CD4-positive, alpha-beta memory T cell (primary cell): Measurements from ENCODE around the gene ARHGAP12. TPM values are rescaled to one million over a fixed set of nuclear protein-coding genes. Genes with fewer than 3 reads are reported as not detected.

Source experiments
- CTCF ChIA-PET: fragments of 350-600 bp; sonication (Branson Sonifier 250); formaldehyde crosslinking; loops from one replicate; lab custom pipeline; 2021; ENCODE audit warnings: inconsistent platforms; ENCODE audit not compliant: partially characterized antibody; lab: Charles Lee
- POLR2A ChIA-PET: fragments of 350-600 bp; sonication (Branson Sonifier 250); formaldehyde crosslinking; loops from one replicate; lab custom pipeline; 2021; ENCODE audit not compliant: partially characterized antibody; lab: Charles Lee
- DNase-seq, 5 donors: peaks; one replicate each; pipeline versions ENCODE4 v3.0.0 to v3.0.0-alpha.2; 2020 to 2022; ENCODE audit warnings: mixed read lengths in 1 of 5
- H3K27ac ChIP-seq: one replicate; pipeline ENCODE4 v1.7.0; 2013; ENCODE audit warnings: low read depth, low read length
- H3K27me3 ChIP-seq: 2 replicates; pipeline ENCODE4 v1.7.0; 2013; ENCODE audit warnings: mild to moderate bottlenecking, low read length, moderate library complexity; ENCODE audit not compliant: insufficient read depth
- H3K36me3 ChIP-seq: 2 replicates; pipeline ENCODE4 v1.7.0; 2013; ENCODE audit warnings: mild to moderate bottlenecking, low read length, moderate library complexity; ENCODE audit not compliant: insufficient read depth
- H3K4me1 ChIP-seq: 2 replicates; pipeline ENCODE4 v1.7.0; 2013; ENCODE audit warnings: mild to moderate bottlenecking, low read length, moderate library complexity; ENCODE audit not compliant: insufficient read depth
- H3K4me3 ChIP-seq, 2 donors: one replicate each; pipeline ENCODE4 v1.7.0; 2013; ENCODE audit warnings: low read length in 2 of 2, mild to moderate bottlenecking in 1 of 2
- H3K9me3 ChIP-seq, 2 donors: one replicate each; pipeline ENCODE4 v1.7.0; 2013; ENCODE audit warnings: low read length in 2 of 2, control low read depth in 1 of 2; ENCODE audit not compliant: control insufficient read depth in 1 of 2
- H3K27ac Mint-ChIP-seq, 7 donors: one replicate each; pipeline ENCODE4 v1.8.0; 2020 to 2021; ENCODE audit warnings: mixed read lengths in 7 of 7, mild to moderate bottlenecking in 6 of 7, inconsistent platforms in 3 of 7, moderate library complexity in 3 of 7
- H3K27me3 Mint-ChIP-seq, 2 donors: one replicate each; pipeline ENCODE4 v1.8.0; 2020 to 2021; ENCODE audit warnings: mixed read lengths in 2 of 2
- H3K36me3 Mint-ChIP-seq, 2 donors: one replicate each; pipeline ENCODE4 v1.8.0; 2020 to 2021; ENCODE audit warnings: mixed read lengths in 2 of 2, inconsistent platforms in 1 of 2, mild to moderate bottlenecking in 1 of 2
- H3K4me1 Mint-ChIP-seq, 4 donors: one replicate each; pipeline ENCODE4 v1.8.0; 2020 to 2021; ENCODE audit warnings: mixed read lengths in 4 of 4, mild to moderate bottlenecking in 1 of 4
- H3K4me3 Mint-ChIP-seq, 8 donors: one replicate each; pipeline ENCODE4 v1.8.0; 2020 to 2021; ENCODE audit warnings: mixed read lengths in 8 of 8, mild to moderate bottlenecking in 7 of 8, moderate library complexity in 6 of 8, inconsistent platforms in 3 of 8
- H3K9me3 Mint-ChIP-seq, 8 donors: one replicate each; pipeline ENCODE4 v1.8.0; 2020 to 2021; ENCODE audit warnings: mixed read lengths in 8 of 8, mild to moderate bottlenecking in 5 of 8, inconsistent platforms in 3 of 8, moderate library complexity in 1 of 8
- intact Hi-C: fragments of 100-400 bp; cut with micrococcal nuclease; formaldehyde crosslinking; loops from one replicate; pipeline ENCODE4 v1.15.1; 2023
- polyA plus RNA-seq, 2 donors: library from polyadenylated mRNA; unstranded; fragments of 300-500 nt; fragmentation: Illumina TruSeq; gene quantifications; one replicate each; pipeline ENCODE4 v1.2.3, GENCODE V29; 2021
- total RNA-seq, 2 experiments: library from RNA; stranded (reverse); gene quantifications; one replicate each; pipeline ENCODE4 v1.2.3, GENCODE V29; 2021

The ARHGAP12 gene
- total and polyA plus RNA-seq, 4 experiments from 2014 or later, result 9.6 to 31.2 (median 21.5) TPM

- Mint-ChIP-seq H3K4me3 (peak overlapping the region in 7 of 8 donors; percentile 55 to 71 (median 67)), H3K4me1 (peaks cover 9 to 17% (median 13%) of the 10 kb centered on the region in 4 donors), H3K27ac (peak overlapping the region in 6 of 7 donors; percentile 24 to 93 (median 71)), H3K9me3 (no peaks in the 10 kb centered on the region), H3K36me3 (peaks cover 0 to 3% of the 10 kb centered on the region in 2 donors), H3K27me3 (no peaks in the 10 kb centered on the region)
- no peak overlapping the region for H3K4me3 ChIP-seq
- peaks cover 10% of the 10 kb centered on the region for H3K4me1 ChIP-seq
- ChIA-PET POLR2A (interaction anchor here (0.9 kb wide), 1 partner anchor 726 kb away, joined by 5 read pairs; the partner anchor contains the start of gene ZNF438), CTCF (interaction anchor here (2.0 kb wide), 1 partner anchor 726 kb away, joined by 4 read pairs; the partner anchor contains the start of gene ZNF438)
- no peaks in the 10 kb centered on the region for H3K9me3 ChIP-seq
- no peaks in the 10 kb centered on the region for H3K36me3 ChIP-seq
- H3K27me3 ChIP-seq, result no peaks in the 10 kb centered on the region
- no peak overlapping the region for H3K27ac ChIP-seq
- intact Hi-C loops, result no loop called here
- no peak for DNase-seq
These were observed 170.8 kb downstream of the ARHGAP12 start for GRCh38 chr10:31757831-31758230.

- Mint-ChIP-seq H3K36me3 (peaks cover 0 to 3% of the 10 kb centered on the region in 2 donors), H3K27ac (peak overlapping the region in 3 of 7 donors; percentile 42 to 93 (median 47)), H3K27me3 (no peaks in the 10 kb centered on the region), H3K4me1 (peaks cover 9 to 17% (median 13%) of the 10 kb centered on the region in 4 donors), H3K9me3 (no peaks in the 10 kb centered on the region), H3K4me3 (peak overlapping the region in 2 of 8 donors; percentile 21 to 32)
- Histone ChIP-seq H3K36me3 (no peaks in the 10 kb centered on the region), H3K27ac (no peak overlapping the region), H3K4me1 (peaks cover 10% of the 10 kb centered on the region), H3K27me3 (no peaks in the 10 kb centered on the region), H3K9me3 (no peaks in the 10 kb centered on the region), H3K4me3 (no peak overlapping the region)
- intact Hi-C loops, result no loop called here
- DNase-seq, result no peak
- ChIA-PET POLR2A (interaction anchor here (0.9 kb wide), 1 partner anchor 726 kb away, joined by 5 read pairs; the partner anchor contains the start of gene ZNF438), CTCF (interaction anchor here (2.0 kb wide), 1 partner anchor 725 kb away, joined by 4 read pairs; the partner anchor contains the start of gene ZNF438)
These were observed 171.2 kb downstream of the ARHGAP12 start for GRCh38 chr10:31757386-31757791.

GRCh38 chr10:31756729-31757110 lies 171.9 kb downstream of the ARHGAP12 start:
- CTCF ChIA-PET, result interaction anchor here (0.6 kb wide), 1 partner anchor 974 kb away, joined by 3 read pairs; no protein-coding TSS in a partner anchor

GRCh38 chr10:31756101-31756728 lies 172.4 kb downstream of the ARHGAP12 start:
- CTCF ChIA-PET, result interaction anchor here (0.6 kb wide), 1 partner anchor 973 kb away, joined by 3 read pairs; no protein-coding TSS in a partner anchor
- Mint-ChIP-seq H3K27ac (peak overlapping the region in 5 of 7 donors; percentile 13 to 58 (median 34)), H3K9me3 (no peaks in the 10 kb centered on the region), H3K4me3 (peak overlapping the region in 2 of 8 donors; percentile 45 to 53), H3K27me3 (no peaks in the 10 kb centered on the region), H3K36me3 (peaks cover 0 to 3% of the 10 kb centered on the region in 2 donors), H3K4me1 (peaks cover 9 to 17% (median 13%) of the 10 kb centered on the region in 4 donors)
- Histone ChIP-seq H3K4me3 (no peak overlapping the region), H3K36me3 (no peaks in the 10 kb centered on the region), H3K27ac (no peak overlapping the region), H3K27me3 (no peaks in the 10 kb centered on the region), H3K4me1 (peaks cover 10% of the 10 kb centered on the region), H3K9me3 (no peaks in the 10 kb centered on the region)
- DNase-seq, result no peak
- POLR2A ChIA-PET, result no interaction called here
- intact Hi-C loops, result no loop called here

More at GRCh38 chr10:31756729-31757110, 171.9 kb downstream of the ARHGAP12 start:
- no peaks in the 10 kb centered on the region for H3K27me3 Mint-ChIP-seq
- Histone ChIP-seq H3K4me1 (peaks cover 10% of the 10 kb centered on the region), H3K36me3 (no peaks in the 10 kb centered on the region), H3K4me3 (no peak overlapping the region), H3K27ac (no peak overlapping the region), H3K27me3 (no peaks in the 10 kb centered on the region), H3K9me3 (no peaks in the 10 kb centered on the region)
- peaks cover 9 to 17% (median 13%) of the 10 kb centered on the region in 4 donors for H3K4me1 Mint-ChIP-seq
- H3K4me3 Mint-ChIP-seq, result no peak overlapping the region
- no peak for DNase-seq
- H3K27ac Mint-ChIP-seq, result peak overlapping the region in 3 of 7 donors; percentile 27 to 93 (median 56)
- peaks cover 0 to 3% of the 10 kb centered on the region in 2 donors for H3K36me3 Mint-ChIP-seq
- POLR2A ChIA-PET, result no interaction called here
- intact Hi-C loops, result no loop called here
- H3K9me3 Mint-ChIP-seq, result no peaks in the 10 kb centered on the region

Other genes starting within 250 kb of the ARHGAP12 start
- 10 to 100 TPM; 54.8 to 55.6 TPM for gene KIF5B, start 127.6 kb upstream of the ARHGAP12 start, total RNA-seq
- gene KIF5B, start 127.6 kb upstream of the ARHGAP12 start, polyA plus RNA-seq, result 10 to 100 TPM; 23.4 to 29.6 TPM